ENCODE results near the gene SACS.

- TF ChIP-seq CTCF (IDR thresholded peaks at IDR 0.05): no peak
- no peak for TF ChIP-seq EP300 (IDR thresholded peaks at IDR 0.05)
Observed at GRCh38 chr13:23320926-23321534, 112.5 kb downstream of the SACS start.
